ENCODE results near the gene SHROOM1.

DNA sequence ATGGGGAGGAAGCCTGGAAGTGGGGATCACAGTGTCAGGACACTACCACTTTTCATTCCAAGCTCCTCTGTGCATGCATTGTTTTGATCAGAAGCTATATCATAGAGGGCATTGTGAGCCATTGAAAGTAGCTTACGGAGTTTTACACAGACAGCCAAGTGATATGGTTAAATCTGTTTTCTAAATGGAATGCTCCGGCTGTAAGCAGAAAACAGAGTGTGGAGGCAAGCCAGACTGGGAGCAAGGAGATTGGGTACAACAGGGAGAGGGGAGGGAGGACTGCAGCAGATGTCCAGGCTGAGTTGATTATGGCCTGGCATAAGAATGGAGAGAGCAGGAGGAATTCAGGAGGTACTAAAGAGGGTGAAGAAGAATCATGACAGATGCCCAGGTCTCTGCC lies 32.8 kb downstream of the SHROOM1 start:
- TF ChIP-seq CTCF (IDR thresholded peaks at IDR 0.05; ENCODE audit: low read depth, low read length), result no peak
- TF ChIP-seq, protein P1, sequence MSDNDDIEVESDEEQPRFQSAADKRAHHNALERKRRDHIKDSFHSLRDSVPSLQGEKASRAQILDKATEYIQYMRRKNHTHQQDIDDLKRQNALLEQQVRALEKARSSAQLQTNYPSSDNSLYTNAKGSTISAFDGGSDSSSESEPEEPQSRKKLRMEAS (IDR thresholded peaks at IDR 0.05; ENCODE audit: low read depth, low read length), result no peak
